Progenitor cell of endocrine pancreas (in vitro differentiated cells): ENCODE data around the gene NTN4. TPM values are rescaled to one million over a fixed set of nuclear protein-coding genes. Genes with fewer than 3 reads are reported as not detected.

Source experiments
- DNase-seq: peaks from one replicate; pipeline ENCODE4 v3.0.0; 2021; ENCODE audit warnings: low spot score; ENCODE audit not compliant: unreplicated experiment
- H3K27ac Mint-ChIP-seq: 2 replicates; pipeline ENCODE4 v1.8.0; 2021; ENCODE audit warnings: mild to moderate bottlenecking, moderate library complexity, mixed read lengths
- H3K27me3 Mint-ChIP-seq: 2 replicates; pipeline ENCODE4 v1.8.0; 2021; ENCODE audit warnings: mixed read lengths
- H3K36me3 Mint-ChIP-seq: 2 replicates; pipeline ENCODE4 v1.8.0; 2022; ENCODE audit warnings: mixed read lengths; ENCODE audit not compliant: insufficient read depth
- H3K4me1 Mint-ChIP-seq: 2 replicates; pipeline ENCODE4 v1.8.0; 2021; ENCODE audit warnings: low read depth, mixed read lengths
- H3K4me3 Mint-ChIP-seq: 2 replicates; pipeline ENCODE4 v1.8.0; 2021; ENCODE audit warnings: low read depth, mild to moderate bottlenecking, moderate library complexity, mixed read lengths
- H3K9me3 Mint-ChIP-seq: 2 replicates; pipeline ENCODE4 v1.8.0; 2021; ENCODE audit warnings: low read depth, mixed read lengths
- CTCF ChIP-seq: fragments of 200-600 bp; sonication (generic); IDR thresholded peaks from one replicate; pipeline ENCODE4 v1.5.0; 2021; ENCODE audit warnings: antibody characterized with exemption, mild to moderate bottlenecking; ENCODE audit not compliant: unreplicated experiment
- total RNA-seq: library from RNA; stranded (reverse); gene quantifications from 2 replicates; pipeline ENCODE4 v1.2.1, GENCODE V29; 2021

Gene NTN4
- total RNA-seq, 1 donor from 2014 or later, result 7.4 TPM

- Mint-ChIP-seq H3K4me1 (peaks cover 4% of the 10 kb centered on the region), H3K27ac (no peak overlapping the region), H3K9me3 (no peaks in the 10 kb centered on the region), H3K4me3 (no peak overlapping the region), H3K27me3 (peaks cover 7% of the 10 kb centered on the region), H3K36me3 (no peaks in the 10 kb centered on the region)
- no peak for TF ChIP-seq CTCF
- DNase-seq, result no peak
Observed at GRCh38 chr12:95703986-95704385, 86.6 kb downstream of the NTN4 start.

- H3K9me3 Mint-ChIP-seq, result no peaks in the 10 kb centered on the region
- no peak overlapping the region for H3K27ac Mint-ChIP-seq
- no peak overlapping the region for H3K4me3 Mint-ChIP-seq
- H3K36me3 Mint-ChIP-seq, result no peaks in the 10 kb centered on the region
- no peak for TF ChIP-seq CTCF
- H3K4me1 Mint-ChIP-seq, result peaks cover 3% of the 10 kb centered on the region
- DNase-seq, result no peak
- peaks cover 3% of the 10 kb centered on the region for H3K27me3 Mint-ChIP-seq
Observed at GRCh38 chr12:95701722-95702418, 88.7 kb downstream of the NTN4 start.

GRCh38 chr12:95701275-95701674 lies 89.3 kb downstream of the NTN4 start:
- Mint-ChIP-seq H3K4me1 (peaks cover 3% of the 10 kb centered on the region), H3K9me3 (no peaks in the 10 kb centered on the region), H3K36me3 (no peaks in the 10 kb centered on the region), H3K4me3 (no peak overlapping the region), H3K27me3 (peaks cover 3% of the 10 kb centered on the region), H3K27ac (no peak overlapping the region)
- no peak for TF ChIP-seq CTCF
- DNase-seq, result no peak

- no peak overlapping the region for H3K4me3 Mint-ChIP-seq
- TF ChIP-seq CTCF, result no peak
- H3K9me3 Mint-ChIP-seq, result no peaks in the 10 kb centered on the region
- no peaks in the 10 kb centered on the region for H3K36me3 Mint-ChIP-seq
- peaks cover under 1% of the 10 kb centered on the region for H3K27me3 Mint-ChIP-seq
- peaks cover 3% of the 10 kb centered on the region for H3K4me1 Mint-ChIP-seq
- no peak overlapping the region for H3K27ac Mint-ChIP-seq
- no peak for DNase-seq
Observed at GRCh38 chr12:95700316-95700785, 90.2 kb downstream of the NTN4 start.

- Mint-ChIP-seq H3K36me3 (no peaks in the 10 kb centered on the region), H3K4me1 (peaks cover 3% of the 10 kb centered on the region), H3K4me3 (no peak overlapping the region), H3K27ac (no peak overlapping the region), H3K27me3 (no peaks in the 10 kb centered on the region), H3K9me3 (no peaks in the 10 kb centered on the region)
- TF ChIP-seq CTCF, result no peak
- DNase-seq, result no peak
Observed at GRCh38 chr12:95699579-95699978, 91.0 kb downstream of the NTN4 start.
